SIG-M5 treated with dmso at 0.1 percent for 504 hours (cell line): Measurements from ENCODE around the gene AGBL4.

ENCODE experiments used
- DNase-seq: peaks from one replicate; lab custom pipeline; 2025; ENCODE audit not compliant: unreplicated experiment; lab: John Stamatoyannopoulos, UW

The AGBL4 gene

GRCh38 chr1:49197081-49197480 lies 826.7 kb downstream of the AGBL4 start:
- DNase-seq, result no peak

DNA sequence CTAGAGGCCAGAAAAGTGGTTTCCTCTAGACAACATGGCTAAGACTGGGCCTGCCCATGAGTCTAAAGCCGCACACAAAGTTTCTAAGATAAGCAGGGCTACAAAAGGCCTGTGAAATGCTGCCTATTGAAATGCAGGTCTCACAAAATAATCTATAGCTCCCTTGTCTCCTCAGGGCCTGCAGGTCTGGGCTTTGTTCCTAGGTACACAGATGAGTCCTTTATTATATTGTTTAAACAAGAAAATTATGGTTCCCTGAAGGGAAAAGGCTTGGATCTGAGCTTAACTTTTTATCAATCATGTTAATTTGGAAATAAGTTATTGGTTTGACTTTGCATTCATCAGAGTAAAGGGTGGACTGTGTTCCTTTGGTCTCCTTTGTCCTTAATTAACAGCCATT lies 833.6 kb downstream of the AGBL4 start:
- DNase-seq, result no peak

- no peak for DNase-seq
Measured at GRCh38 chr1:49187056-49187455, 836.7 kb downstream of the AGBL4 start.

- DNase-seq, result no peak
Measured at GRCh38 chr1:49185450-49185980, 838.2 kb downstream of the AGBL4 start.

DNA sequence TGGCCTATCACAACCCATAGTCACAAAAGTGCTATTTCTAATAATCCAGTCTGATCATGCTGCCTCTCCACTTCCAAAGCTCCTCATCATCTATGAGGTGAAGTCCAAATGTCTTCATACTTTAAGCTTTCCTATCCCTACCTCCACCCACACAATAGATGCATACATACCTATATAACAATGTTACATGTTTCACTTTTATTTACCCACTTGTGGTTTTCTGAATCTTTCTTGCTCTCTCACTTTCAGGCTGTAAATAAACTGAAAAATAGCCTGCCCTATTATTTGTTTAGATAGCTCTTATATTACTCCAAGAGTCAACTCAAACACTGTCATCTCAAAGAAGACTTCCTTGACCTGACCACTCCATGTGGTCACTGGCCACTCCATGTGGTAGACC lies 840.3 kb downstream of the AGBL4 start:
- no peak for DNase-seq

DNA sequence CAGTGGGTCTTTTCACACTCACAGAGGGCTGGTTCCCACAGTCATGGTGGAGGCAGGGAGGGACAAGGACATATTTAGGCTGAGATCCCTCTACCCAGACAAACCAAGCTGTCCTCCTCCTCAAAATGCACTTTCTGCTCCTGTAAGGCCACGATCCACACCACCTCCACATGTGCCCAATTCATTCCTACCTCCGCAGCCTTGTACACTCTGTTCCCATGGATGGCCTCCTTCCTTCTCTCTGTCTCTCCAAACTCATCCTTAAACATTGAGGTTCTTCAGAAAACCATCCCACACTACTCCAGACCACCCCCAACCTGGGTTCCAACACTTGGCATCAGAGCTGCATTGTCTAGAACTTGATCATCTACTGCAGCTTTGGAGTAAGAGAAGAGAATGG lies 842.7 kb downstream of the AGBL4 start:
- no peak for DNase-seq

- no peak for DNase-seq
Measured at GRCh38 chr1:49171941-49172593, 851.7 kb downstream of the AGBL4 start.

- DNase-seq, result no peak
Measured at GRCh38 chr1:49166031-49166430, 857.7 kb downstream of the AGBL4 start.

GRCh38 chr1:49163031-49163430 lies 860.7 kb downstream of the AGBL4 start:
- no peak for DNase-seq

DNA sequence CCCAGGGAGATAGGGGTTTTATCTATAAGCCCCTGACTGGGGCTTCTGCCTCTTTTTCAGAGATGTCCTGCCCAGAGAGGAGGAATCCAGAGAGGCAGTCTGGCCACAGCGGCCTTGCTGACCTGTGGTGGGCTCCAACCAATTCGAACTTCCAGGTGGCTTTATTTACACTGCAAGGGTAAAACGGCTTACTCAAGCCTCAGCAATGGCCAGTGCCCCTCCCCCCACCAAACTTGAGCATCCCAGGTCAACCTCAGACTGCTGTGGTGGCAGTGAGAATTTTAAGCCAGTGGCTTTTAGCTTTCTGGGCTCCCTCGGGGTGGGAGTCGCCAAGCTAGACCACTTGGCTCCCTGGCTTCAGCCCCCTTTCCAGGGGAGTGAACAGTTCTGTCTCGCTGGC lies 863.1 kb downstream of the AGBL4 start:
- no peak for DNase-seq

DNA sequence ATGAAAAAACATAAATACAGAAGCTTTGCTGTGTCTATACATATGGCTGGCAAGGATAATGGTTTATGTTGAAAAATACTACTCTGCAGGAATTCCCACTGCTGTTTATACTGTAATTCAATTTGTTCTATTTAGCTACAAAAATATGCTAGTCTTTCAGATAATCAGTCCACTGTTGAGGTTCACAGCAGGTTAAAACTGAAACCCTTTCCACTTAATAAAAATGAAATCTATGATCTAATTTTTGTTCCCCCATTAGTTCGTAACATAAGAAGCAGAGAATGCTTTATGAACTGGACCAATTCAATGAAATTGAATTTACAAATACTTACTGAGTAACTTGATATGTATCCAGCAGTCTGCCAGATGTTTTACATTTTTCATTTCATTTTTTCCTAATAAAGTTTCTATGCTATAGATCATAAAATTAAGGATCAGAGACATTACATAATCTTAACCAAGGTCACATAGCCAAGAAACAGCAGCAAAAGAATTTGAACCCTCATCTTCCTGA lies 887.0 kb downstream of the AGBL4 start:
- no peak for DNase-seq

GRCh38 chr1:49125746-49126145 lies 898.0 kb downstream of the AGBL4 start:
- no peak for DNase-seq

DNA sequence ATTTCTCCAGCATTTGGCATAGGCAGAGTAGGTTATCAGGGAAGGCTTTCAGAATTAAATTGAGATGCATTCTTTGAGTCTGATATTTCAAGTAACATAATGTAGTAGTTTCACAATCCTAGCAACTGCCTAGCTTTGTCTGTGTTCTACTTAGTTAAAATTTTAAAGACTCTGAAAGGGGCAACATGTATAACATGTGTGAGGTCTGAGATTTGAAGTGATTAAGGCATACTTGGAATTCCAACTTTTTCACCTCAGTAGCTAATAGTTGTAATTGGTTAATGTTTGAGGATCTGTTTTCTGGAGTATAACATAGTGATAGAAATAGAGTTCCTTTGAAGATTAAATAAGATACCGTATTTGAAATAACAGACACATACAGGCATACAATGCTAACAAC lies 911.8 kb downstream of the AGBL4 start:
- no peak for DNase-seq

DNA sequence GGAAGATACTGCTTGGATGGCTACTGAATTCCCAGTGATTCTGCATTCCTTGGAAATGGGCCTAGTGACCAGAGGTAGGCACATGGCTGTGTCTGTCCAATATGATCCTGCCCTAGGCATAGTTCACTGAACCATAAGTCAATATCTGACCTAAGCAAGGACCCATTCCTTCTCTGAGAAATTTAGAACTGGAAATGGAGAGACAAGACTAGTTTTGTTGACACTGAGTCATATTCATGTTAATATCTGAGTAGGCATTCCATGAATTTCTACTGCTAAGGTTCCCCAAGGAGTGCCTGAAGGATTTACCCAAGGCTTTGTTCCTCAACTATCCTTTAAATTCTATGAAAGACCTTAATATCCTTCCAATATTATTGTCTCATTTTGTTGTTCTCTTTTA lies 917.3 kb downstream of the AGBL4 start:
- DNase-seq, result no peak

DNA sequence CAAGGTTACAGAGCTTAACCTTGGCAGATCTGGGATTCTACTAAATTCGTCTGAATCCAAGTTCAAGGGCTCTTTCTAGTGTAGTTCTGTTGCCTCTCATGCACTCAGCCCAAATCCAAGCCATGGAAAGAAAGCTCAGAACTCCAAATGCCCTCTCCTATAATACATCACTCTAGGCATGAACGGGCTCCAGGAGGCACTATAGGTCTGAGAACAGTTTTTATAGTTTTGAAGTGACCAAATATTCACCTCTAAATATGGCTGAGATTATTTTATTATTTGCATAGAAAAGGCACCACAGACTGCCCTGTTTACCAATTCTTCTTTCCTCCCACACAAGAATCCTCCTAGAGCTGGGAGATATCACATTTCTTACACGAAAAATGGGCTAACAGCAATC lies 919.2 kb downstream of the AGBL4 start:
- no peak for DNase-seq

DNA sequence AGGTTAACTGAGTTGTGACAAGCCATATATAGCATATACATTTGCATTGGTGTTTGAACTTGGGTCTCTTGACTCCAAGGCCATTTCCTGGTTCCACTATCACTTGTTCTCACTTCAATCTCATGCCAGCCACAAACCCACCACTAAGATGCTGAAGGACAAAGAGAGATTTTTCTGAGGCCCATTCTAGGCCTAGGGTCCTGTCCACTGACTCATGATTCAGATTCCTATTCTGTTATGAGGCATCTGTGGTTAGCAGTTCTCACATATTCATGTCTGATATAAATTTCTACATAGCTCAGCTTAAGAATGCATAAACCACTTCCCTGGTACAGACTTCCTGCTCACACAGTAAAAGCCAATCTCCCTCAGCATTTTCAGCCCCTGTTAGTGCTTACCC lies 921.0 kb downstream of the AGBL4 start:
- DNase-seq, result no peak

DNA sequence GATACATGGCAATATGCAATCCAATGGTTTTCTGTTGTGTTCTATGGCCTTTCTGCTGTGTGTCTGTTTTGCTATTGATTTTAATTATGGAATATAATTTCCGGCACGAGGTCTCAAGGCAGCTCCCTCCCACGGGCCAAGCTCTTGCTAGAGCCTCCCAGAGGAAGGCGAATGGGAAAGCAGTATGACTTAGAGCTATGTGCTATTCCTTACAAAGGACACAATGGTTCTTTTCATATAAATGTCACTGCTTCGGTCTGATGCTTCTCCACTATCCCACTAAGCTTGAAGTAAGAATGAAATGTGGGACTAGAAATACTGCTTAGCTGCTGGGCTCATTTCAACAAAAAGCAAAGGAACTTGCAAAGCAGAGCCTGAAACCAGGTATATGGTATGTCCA lies 924.9 kb downstream of the AGBL4 start:
- DNase-seq, result no peak

- no peak for DNase-seq
Measured at GRCh38 chr1:49086327-49086726, 937.4 kb downstream of the AGBL4 start.

GRCh38 chr1:49085079-49085478 lies 938.7 kb downstream of the AGBL4 start:
- no peak for DNase-seq

DNA sequence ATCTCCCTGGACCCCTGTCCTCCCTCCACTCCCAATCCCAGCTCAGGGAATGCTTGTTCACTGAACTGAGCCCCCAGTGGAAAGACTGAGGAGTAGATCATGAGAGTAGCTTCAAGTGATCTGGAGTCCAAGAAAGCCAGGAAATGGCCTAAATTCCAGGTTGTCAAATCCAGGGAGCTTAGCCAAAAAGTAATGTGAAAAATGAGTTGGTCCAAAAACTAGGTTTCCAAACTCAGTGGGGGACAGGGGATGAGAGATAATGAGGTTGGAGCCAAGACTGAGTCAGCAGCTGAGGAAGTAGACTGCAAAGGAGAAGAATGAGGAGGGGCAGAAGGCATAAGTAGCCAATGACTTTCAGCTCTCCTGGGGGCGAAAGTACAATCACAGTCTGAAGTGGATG lies 963.0 kb downstream of the AGBL4 start:
- DNase-seq, result no peak

- no peak for DNase-seq
Measured at GRCh38 chr1:49059087-49059486, 964.7 kb downstream of the AGBL4 start.

DNA sequence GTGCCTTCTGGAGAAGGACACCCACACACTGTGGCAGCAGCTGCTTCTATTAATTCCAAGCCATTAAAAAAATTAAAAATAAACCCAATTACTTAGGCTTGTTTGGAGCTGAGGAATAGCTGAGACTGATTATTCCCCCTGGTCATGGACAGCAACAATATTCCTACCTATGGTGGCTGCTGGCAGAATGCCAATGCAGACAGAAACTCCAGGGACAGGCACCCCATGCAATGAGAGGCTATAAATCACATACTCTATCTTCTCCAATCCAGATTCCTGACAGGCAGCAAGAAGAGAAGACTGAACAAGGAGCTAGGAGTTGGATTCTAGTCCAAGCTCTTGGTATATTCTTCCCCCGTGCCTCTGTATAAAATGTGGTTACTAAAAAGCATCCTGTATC lies 971.7 kb downstream of the AGBL4 start:
- no peak for DNase-seq

DNA sequence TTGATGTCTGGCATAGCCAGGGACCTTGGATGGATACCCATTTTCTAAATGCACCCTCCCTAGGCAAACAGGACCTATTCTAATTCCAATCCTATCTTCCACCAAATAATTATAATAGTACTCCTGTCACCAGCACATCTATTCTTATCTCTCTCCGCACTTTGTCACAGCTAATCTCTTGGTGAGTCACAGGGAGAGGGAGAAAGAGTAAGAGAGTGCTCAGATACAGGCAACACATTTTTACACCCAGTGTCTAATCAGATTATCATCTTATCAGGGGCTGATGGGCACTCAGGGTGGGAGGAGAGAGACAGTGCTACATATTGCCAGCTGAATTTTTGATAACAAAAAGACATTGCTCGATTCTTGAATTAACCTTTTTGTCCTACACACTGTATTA lies 972.1 kb downstream of the AGBL4 start:
- DNase-seq, result no peak
